GM12878 (cell line): ENCODE measurements around the gene IL17B. TPM values are rescaled to one million over a fixed set of nuclear protein-coding genes. Genes with fewer than 3 reads are reported as not detected.

Source experiments
- ATAC-seq: fragments of 200-7000 bp; cut with Tn5 transposase; 3 replicates; pipeline ENCODE4 v1.9.1; 2020; ENCODE audit warnings: mild to moderate bottlenecking, moderate library complexity
- BruUV-seq: library from RNA; stranded (reverse); fragments of 400-500 nt; replicated peaks from 2 replicates; lab custom pipeline; 2021; lab: Mats Ljungman, UMichigan
- CTCF ChIA-PET: fragments of 300-600 bp; sonication (Branson Sonifier 250); formaldehyde crosslinking; extraction: SDS; loops from one replicate; lab custom pipeline; 2021; ENCODE audit warnings: inconsistent platforms; lab: Yijun Ruan, JAX
- POLR2A ChIA-PET: fragments of 350-600 bp; formaldehyde crosslinking; extraction: SDS; loops from one replicate; lab custom pipeline; 2021; ENCODE audit warnings: inconsistent platforms; lab: Charles Lee
- RAD21 ChIA-PET: fragments of 300-600 bp; sonication (Branson Sonifier 250); formaldehyde crosslinking; loops from one replicate; lab custom pipeline; 2023; ENCODE audit warnings: antibody characterized with exemption; ENCODE audit not compliant: unreplicated experiment; lab: Charles Lee
- SMC1A ChIA-PET: fragments of 300-600 bp; sonication (Branson Sonifier 250); formaldehyde crosslinking; loops from one replicate; lab custom pipeline; 2023; ENCODE audit not compliant: unreplicated experiment, uncharacterized antibody; lab: Charles Lee
- DNase-seq: peaks from one replicate; pipeline ENCODE4 v3.0.0-alpha.2; 2011; ENCODE audit warnings: low read depth, low spot score
- FAIRE-seq: peaks from 3 replicates; lab custom pipeline; 2011; peaks lifted over from hg19 to GRCh38; lab: Jason Lieb, UNC
- H2AFZ ChIP-seq: 2 replicates; pipeline ENCODE4 v1.6.0; 2011; ENCODE audit warnings: low read depth, low read length, control low read depth; ENCODE audit not compliant: control insufficient read depth
- H3K27ac ChIP-seq: 2 replicates; pipeline ENCODE4 v1.5.1; 2011; ENCODE audit warnings: control low read depth; ENCODE audit not compliant: control insufficient read depth, insufficient read depth
- H3K27me3 ChIP-seq, 2 experiments: replicated peaks in 1 of 2; 2 replicates each; pipeline versions ENCODE4 v1.6.0 to v1.6.1; 2011; ENCODE audit warnings: low read length in 1 of 2; ENCODE audit not compliant: control insufficient read depth in 2 of 2, insufficient read depth in 2 of 2
- H3K36me3 ChIP-seq, 2 experiments: 2 replicates each; pipeline ENCODE4 v1.5.1; 2011; ENCODE audit warnings: low read length in 1 of 2; ENCODE audit not compliant: control insufficient read depth in 2 of 2, insufficient read depth in 2 of 2
- H3K4me1 ChIP-seq: 2 replicates; pipeline ENCODE4 v1.6.1; 2011; ENCODE audit warnings: mild to moderate bottlenecking, low read length, moderate library complexity, mixed read lengths; ENCODE audit not compliant: control insufficient read depth, insufficient read depth
- H3K4me2 ChIP-seq: 2 replicates; pipeline ENCODE4 v1.6.0; 2011; ENCODE audit warnings: control low read depth; ENCODE audit not compliant: control insufficient read depth, insufficient read depth
- H3K4me3 ChIP-seq: fragments of 200-600 bp; sonication (generic); 2 replicates; pipeline ENCODE4 v1.5.1; 2016
- H3K79me2 ChIP-seq: 2 replicates; pipeline ENCODE4 v1.6.0; 2011; ENCODE audit warnings: low read length; ENCODE audit not compliant: control insufficient read depth, insufficient read depth
- H3K9ac ChIP-seq: 2 replicates; pipeline ENCODE4 v1.8.0; 2011; ENCODE audit warnings: low read length, control low read depth, mixed read lengths; ENCODE audit not compliant: control insufficient read depth, insufficient read depth
- H3K9me3 ChIP-seq: replicated peaks from 3 replicates; pipeline ENCODE4 v1.5.1; 2011; ENCODE audit warnings: mild to moderate bottlenecking, low read length; ENCODE audit not compliant: control insufficient read depth, insufficient read depth
- H4K20me1 ChIP-seq: 2 replicates; pipeline ENCODE4 v1.6.0; 2011; ENCODE audit not compliant: control insufficient read depth, insufficient read depth
- BACH1 ChIP-seq: fragments of 450-650 bp; IDR thresholded peaks from 2 replicates; pipeline ENCODE4 v1.6.1; 2017; ENCODE audit warnings: mild to moderate bottlenecking, borderline replicate concordance
- ETV6 ChIP-seq, 2 experiments: fragments of 450-650 bp in 1 of 2; IDR thresholded peaks in 1 of 2; conservative IDR thresholded peaks in 1 of 2; 2 replicates each; pipeline ENCODE4 v1.6.1; 2014; ENCODE audit warnings: antibody characterized with exemption in 1 of 2, borderline replicate concordance in 1 of 2, low read depth in 1 of 2, mild to moderate bottlenecking in 1 of 2, moderate library complexity in 1 of 2
- HDAC2 ChIP-seq: fragments of 200-600 bp; sonication (generic); IDR thresholded peaks from 2 replicates; pipeline ENCODE4 v1.6.1; 2017
- HDAC6 ChIP-seq: fragments of 200-600 bp; sonication (generic); IDR thresholded peaks from one replicate; pipeline ENCODE4 v1.8.0; 2017; ENCODE audit warnings: antibody characterized with exemption; ENCODE audit not compliant: unreplicated experiment
- IKZF2 ChIP-seq, 2 experiments: fragments of 450-650 bp; IDR thresholded peaks; 2 replicates each; pipeline ENCODE4 v1.6.1; 2017; ENCODE audit warnings: mild to moderate bottlenecking in 2 of 2, moderate library complexity in 2 of 2
- KDM1A ChIP-seq: fragments of 200-600 bp; sonication (generic); IDR thresholded peaks from 2 replicates; pipeline ENCODE4 v1.6.1; 2016; ENCODE audit warnings: borderline replicate concordance
- LARP7 ChIP-seq: fragments of 450-650 bp; IDR thresholded peaks from 2 replicates; pipeline ENCODE4 v1.6.1; 2017; ENCODE audit warnings: mild to moderate bottlenecking
- NFXL1 ChIP-seq: fragments of 450-650 bp; IDR thresholded peaks from 2 replicates; pipeline ENCODE4 v1.6.1; 2017; ENCODE audit warnings: antibody characterized with exemption, mild to moderate bottlenecking, borderline replicate concordance
- PBX3 ChIP-seq: IDR thresholded peaks from 2 replicates; pipeline ENCODE4 v1.6.1; 2011; ENCODE audit warnings: mild to moderate bottlenecking, low read depth, low read length, moderate library complexity; ENCODE audit not compliant: insufficient replicate concordance
- RFX5 ChIP-seq: IDR thresholded peaks from 2 replicates; pipeline ENCODE4 v1.6.1; 2011; ENCODE audit warnings: low read depth, low read length, improper control_type of control experiment
- SMARCA5 ChIP-seq: fragments of 450-650 bp; IDR thresholded peaks from 2 replicates; pipeline ENCODE4 v1.6.1; 2017; ENCODE audit warnings: mild to moderate bottlenecking
- TCF3 ChIP-seq: IDR thresholded peaks from 2 replicates; pipeline ENCODE4 v1.6.1; 2012; ENCODE audit warnings: low read depth, mild to moderate bottlenecking, low read length, borderline replicate concordance; ENCODE audit not compliant: insufficient read depth
- ZNF24 ChIP-seq: fragments of 450-650 bp; IDR thresholded peaks from 2 replicates; pipeline ENCODE4 v1.6.1; 2017; ENCODE audit warnings: antibody characterized with exemption, mild to moderate bottlenecking
- WGBS: methylation state at CpG from one replicate; pipeline ENCODE4 v1.1.6; 2016; ENCODE audit warnings: low lambda C conversion rate; ENCODE audit not compliant: insufficient replicate concordance, insufficient coverage; ENCODE audit errors: missing lambda C conversion rate; 5-methylcytosine and 5-hydroxymethylcytosine counted together
- in situ Hi-C: fragments of 300-500 bp; cut with MboI; formaldehyde crosslinking; loops from 9 replicates; pipeline ENCODE4 v1.14.3; 2018; ENCODE audit warnings: mixed read lengths
- intact Hi-C: fragments of 100-400 bp; cut with micrococcal nuclease; formaldehyde crosslinking; loops from one replicate; pipeline ENCODE4 v1.14.2; 2022; ENCODE audit not compliant: unreplicated experiment
- polyA plus RNA-seq, 11 experiments: library from polyadenylated mRNA; depleted of rRNA in 4 of 11; unstranded in 6 of 11; stranded (reverse) in 5 of 11; fragments of >200 nt; fragmentation: Nextera tagmentation in 4 of 11; fragmentation: Illumina TruSeq in 1 of 11; extraction: Ambion mirVana in 4 of 11; extraction: Trizol in 1 of 11; gene quantifications; 1 replicate in 1 of 11; 2 replicates in 10 of 11; pipeline versions ENCODE4 v1.2.1 to v1.2.3, GENCODE V29; 2011 to 2016; ENCODE audit warnings: inconsistent platforms in 2 of 11, missing spikeins in 2 of 11, low read depth in 1 of 11
- total RNA-seq, 4 experiments: library from RNA; depleted of rRNA in 3 of 4; stranded (reverse); fragments of >200 nt in 3 of 4; fragmentation: Illumina TruSeq in 1 of 4; extraction: Trizol in 1 of 4; gene quantifications; 2 replicates each; pipeline versions ENCODE4 v1.2.1 to v1.2.3, GENCODE V29; 2013 to 2021
- TF ChIP-seq, protein P1 (sequence below): IDR thresholded peaks from 2 replicates; pipeline ENCODE4 v1.6.1; 2012; ENCODE audit warnings: improper control_type of control experiment, low read depth, low read length; ENCODE audit not compliant: insufficient replicate concordance
- TF ChIP-seq, protein P2 (sequence below): fragments of 450-650 bp; IDR thresholded peaks from 2 replicates; pipeline ENCODE4 v1.6.1; 2017; ENCODE audit warnings: antibody characterized with exemption, mild to moderate bottlenecking, moderate library complexity

IL17B gene
- total and polyA plus RNA-seq, 10 of the 15 experiments (the other 5 are each of a cell fraction or from before 2014, with no cell fraction given) = not detected

GRCh38 chr5:149333711-149334443, 45.2 kb downstream of the IL17B start:
- WGBS = 29% methylated on average over 2 of the region's 2 CpGs
- no peak overlapping the region for H3K27ac ChIP-seq
- no peaks in the 10 kb centered on the region for H4K20me1 ChIP-seq
- in situ Hi-C loops (no loop called here), intact Hi-C loops (no loop called here)
- no TSS peak for BruUV-seq
- H2AFZ ChIP-seq = no peak overlapping the region
- DNase-seq (no peak), FAIRE-seq (no peak), ATAC-seq (no peak)
- H3K9ac ChIP-seq = no peak overlapping the region
- no peaks in the 10 kb centered on the region for H3K36me3 ChIP-seq
- SMC1A ChIA-PET = interaction anchor here (0.8 kb wide), 1 partner anchor 48 kb away, joined by 3 read pairs; no protein-coding TSS in a partner anchor
- peaks cover 1 to 2% of the 10 kb centered on the region in 2 experiments; a peak in 2 of 4 replicates for H3K27me3 ChIP-seq
- H3K79me2 ChIP-seq = no peaks in the 10 kb centered on the region
- no peaks in the 10 kb centered on the region for H3K9me3 ChIP-seq
- CTCF ChIA-PET = interaction anchor here (1.3 to 2.8 kb wide), 3 partner anchors 17 to 34 kb away, joined by 5 to 11 read pairs (median 6); no protein-coding TSS in a partner anchor
- POLR2A ChIA-PET = interaction anchor here (0.5 kb wide), 1 partner anchor 13 kb away, joined by 5 read pairs; no protein-coding TSS in a partner anchor
- RAD21 ChIA-PET = no interaction called here
- no peaks in the 10 kb centered on the region for H3K4me1 ChIP-seq
- no peak overlapping the region for H3K4me3 ChIP-seq
- H3K4me2 ChIP-seq = no peak overlapping the region
- no peak for TF ChIP-seq ETV6 (conservative IDR thresholded peaks at IDR 0.05 in 1 of 2, IDR thresholded peaks at IDR 0.05 in 1 of 2; ENCODE audit: borderline replicate concordance in 1 of 2, low read depth in 1 of 2)
- no peak for TF ChIP-seq HDAC2
- TF ChIP-seq NFXL1 = no peak
- TF ChIP-seq HDAC6 = no peak
- TF ChIP-seq KDM1A = no peak
- TF ChIP-seq, protein P1, sequence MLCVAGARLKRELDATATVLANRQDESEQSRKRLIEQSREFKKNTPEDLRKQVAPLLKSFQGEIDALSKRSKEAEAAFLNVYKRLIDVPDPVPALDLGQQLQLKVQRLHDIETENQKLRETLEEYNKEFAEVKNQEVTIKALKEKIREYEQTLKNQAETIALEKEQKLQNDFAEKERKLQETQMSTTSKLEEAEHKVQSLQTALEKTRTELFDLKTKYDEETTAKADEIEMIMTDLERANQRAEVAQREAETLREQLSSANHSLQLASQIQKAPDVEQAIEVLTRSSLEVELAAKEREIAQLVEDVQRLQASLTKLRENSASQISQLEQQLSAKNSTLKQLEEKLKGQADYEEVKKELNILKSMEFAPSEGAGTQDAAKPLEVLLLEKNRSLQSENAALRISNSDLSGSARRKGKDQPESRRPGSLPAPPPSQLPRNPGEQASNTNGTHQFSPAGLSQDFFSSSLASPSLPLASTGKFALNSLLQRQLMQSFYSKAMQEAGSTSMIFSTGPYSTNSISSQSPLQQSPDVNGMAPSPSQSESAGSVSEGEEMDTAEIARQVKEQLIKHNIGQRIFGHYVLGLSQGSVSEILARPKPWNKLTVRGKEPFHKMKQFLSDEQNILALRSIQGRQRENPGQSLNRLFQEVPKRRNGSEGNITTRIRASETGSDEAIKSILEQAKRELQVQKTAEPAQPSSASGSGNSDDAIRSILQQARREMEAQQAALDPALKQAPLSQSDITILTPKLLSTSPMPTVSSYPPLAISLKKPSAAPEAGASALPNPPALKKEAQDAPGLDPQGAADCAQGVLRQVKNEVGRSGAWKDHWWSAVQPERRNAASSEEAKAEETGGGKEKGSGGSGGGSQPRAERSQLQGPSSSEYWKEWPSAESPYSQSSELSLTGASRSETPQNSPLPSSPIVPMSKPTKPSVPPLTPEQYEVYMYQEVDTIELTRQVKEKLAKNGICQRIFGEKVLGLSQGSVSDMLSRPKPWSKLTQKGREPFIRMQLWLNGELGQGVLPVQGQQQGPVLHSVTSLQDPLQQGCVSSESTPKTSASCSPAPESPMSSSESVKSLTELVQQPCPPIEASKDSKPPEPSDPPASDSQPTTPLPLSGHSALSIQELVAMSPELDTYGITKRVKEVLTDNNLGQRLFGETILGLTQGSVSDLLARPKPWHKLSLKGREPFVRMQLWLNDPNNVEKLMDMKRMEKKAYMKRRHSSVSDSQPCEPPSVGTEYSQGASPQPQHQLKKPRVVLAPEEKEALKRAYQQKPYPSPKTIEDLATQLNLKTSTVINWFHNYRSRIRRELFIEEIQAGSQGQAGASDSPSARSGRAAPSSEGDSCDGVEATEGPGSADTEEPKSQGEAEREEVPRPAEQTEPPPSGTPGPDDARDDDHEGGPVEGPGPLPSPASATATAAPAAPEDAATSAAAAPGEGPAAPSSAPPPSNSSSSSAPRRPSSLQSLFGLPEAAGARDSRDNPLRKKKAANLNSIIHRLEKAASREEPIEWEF = no peak
- TF ChIP-seq RFX5 = no peak
- no peak for TF ChIP-seq SMARCA5
- no peak for TF ChIP-seq LARP7
- no peak for TF ChIP-seq ZNF24
- no peak for TF ChIP-seq IKZF2 (IDR thresholded peaks at IDR 0.05)
- TF ChIP-seq, protein P2, sequence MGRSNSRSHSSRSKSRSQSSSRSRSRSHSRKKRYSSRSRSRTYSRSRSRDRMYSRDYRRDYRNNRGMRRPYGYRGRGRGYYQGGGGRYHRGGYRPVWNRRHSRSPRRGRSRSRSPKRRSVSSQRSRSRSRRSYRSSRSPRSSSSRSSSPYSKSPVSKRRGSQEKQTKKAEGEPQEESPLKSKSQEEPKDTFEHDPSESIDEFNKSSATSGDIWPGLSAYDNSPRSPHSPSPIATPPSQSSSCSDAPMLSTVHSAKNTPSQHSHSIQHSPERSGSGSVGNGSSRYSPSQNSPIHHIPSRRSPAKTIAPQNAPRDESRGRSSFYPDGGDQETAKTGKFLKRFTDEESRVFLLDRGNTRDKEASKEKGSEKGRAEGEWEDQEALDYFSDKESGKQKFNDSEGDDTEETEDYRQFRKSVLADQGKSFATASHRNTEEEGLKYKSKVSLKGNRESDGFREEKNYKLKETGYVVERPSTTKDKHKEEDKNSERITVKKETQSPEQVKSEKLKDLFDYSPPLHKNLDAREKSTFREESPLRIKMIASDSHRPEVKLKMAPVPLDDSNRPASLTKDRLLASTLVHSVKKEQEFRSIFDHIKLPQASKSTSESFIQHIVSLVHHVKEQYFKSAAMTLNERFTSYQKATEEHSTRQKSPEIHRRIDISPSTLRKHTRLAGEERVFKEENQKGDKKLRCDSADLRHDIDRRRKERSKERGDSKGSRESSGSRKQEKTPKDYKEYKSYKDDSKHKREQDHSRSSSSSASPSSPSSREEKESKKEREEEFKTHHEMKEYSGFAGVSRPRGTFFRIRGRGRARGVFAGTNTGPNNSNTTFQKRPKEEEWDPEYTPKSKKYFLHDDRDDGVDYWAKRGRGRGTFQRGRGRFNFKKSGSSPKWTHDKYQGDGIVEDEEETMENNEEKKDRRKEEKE = no peak
- no peak for TF ChIP-seq BACH1
- no peak for TF ChIP-seq TCF3
- TF ChIP-seq PBX3 = no peak
